ENCODE measurements around the gene FETUB.
"Not testable (repeated sequence)": the region's sequence is repeated elsewhere in the genome, so short reads cannot be mapped to it uniquely, and the experiment has no call there.

The FETUB gene

GRCh38 chr3:186613637-186614265 is 26.4 kb upstream of the FETUB start:
- DNase-seq (ENCODE audit: low read depth in 2 of 2), result no peak

- no peak for DNase-seq (ENCODE audit: low read depth in 2 of 2)
Observed at GRCh38 chr3:186614266-186614596, 26.0 kb upstream of the FETUB start.

GRCh38 chr3:186614597-186615483 is 25.4 kb upstream of the FETUB start:
- DNase-seq (ENCODE audit: low read depth in 2 of 2), result peak; percentile 53 to 76

GRCh38 chr3:186616299-186616617 is 23.9 kb upstream of the FETUB start:
- DNase-seq (ENCODE audit: low read depth in 2 of 2), result no peak

- DNase-seq (ENCODE audit: low read depth in 2 of 2), result peak; percentile 75 to 82
Observed at GRCh38 chr3:186617036-186617946, 22.9 kb upstream of the FETUB start.

GRCh38 chr3:186618318-186618938 is 21.8 kb upstream of the FETUB start:
- DNase-seq (ENCODE audit: low read depth in 2 of 2), result no peak

- no peak for DNase-seq (ENCODE audit: low read depth in 2 of 2)
Observed at GRCh38 chr3:186619787-186620212, 20.4 kb upstream of the FETUB start.

- no peak for DNase-seq (ENCODE audit: low read depth in 2 of 2)
Observed at GRCh38 chr3:186620213-186621092, 19.7 kb upstream of the FETUB start.

- DNase-seq (ENCODE audit: low read depth in 2 of 2), result no peak
Observed at GRCh38 chr3:186621894-186622650, 18.1 kb upstream of the FETUB start.

- DNase-seq (ENCODE audit: low read depth in 2 of 2), result no peak
Observed at GRCh38 chr3:186622651-186623310, 17.4 kb upstream of the FETUB start.

- DNase-seq (ENCODE audit: low read depth in 2 of 2), result no peak
Observed at GRCh38 chr3:186624598-186624997, 15.6 kb upstream of the FETUB start.

GRCh38 chr3:186625600-186626042 is 14.6 kb upstream of the FETUB start:
- no peak for DNase-seq (ENCODE audit: low read depth in 2 of 2)

GRCh38 chr3:186626254-186626847 is 13.8 kb upstream of the FETUB start:
- DNase-seq (ENCODE audit: low read depth in 2 of 2), result no peak

GRCh38 chr3:186627852-186628414 is 12.3 kb upstream of the FETUB start:
- DNase-seq (ENCODE audit: low read depth in 2 of 2), result no peak

GRCh38 chr3:186628756-186629155 is 11.4 kb upstream of the FETUB start:
- no peak for DNase-seq (ENCODE audit: low read depth in 2 of 2)

- DNase-seq (ENCODE audit: low read depth in 2 of 2), result no peak
Observed at GRCh38 chr3:186630950-186631641, 9.1 kb upstream of the FETUB start.

GRCh38 chr3:186633481-186633880 is 6.7 kb upstream of the FETUB start:
- DNase-seq (ENCODE audit: low read depth in 2 of 2), result no peak

- not testable (repeated sequence) for DNase-seq (ENCODE audit: low read depth in 2 of 2)
Observed at GRCh38 chr3:186634207-186634606, 6.0 kb upstream of the FETUB start.
